ENCODE measurements around the gene CCT6B.
"Not testable (repeated sequence)": the region's sequence is repeated elsewhere in the genome, so short reads cannot be mapped to it uniquely, and the experiment has no call there.

CCT6B gene

GRCh38 chr17:34961093-34961911 lies at the start of gene CCT6B, which contains the start of gene ZNF830:
Gene CCT6B, minus strand, starts transcription at chr17:34961460. Its CDS starts 67 bp downstream, at chr17:34961393.
Gene ZNF830, plus strand, starts transcription at chr17:34961540. Its CDS starts 27 bp downstream, at chr17:34961567.
- DNase-seq (ENCODE audit: low read depth) = peak; percentile 91

- no peak for DNase-seq (ENCODE audit: low read depth)
Measured at GRCh38 chr17:35010093-35010492, 48.8 kb upstream of the CCT6B start.

- DNase-seq (ENCODE audit: low read depth) = no peak
Measured at GRCh38 chr17:35006961-35007360, 45.7 kb upstream of the CCT6B start.

- no peak for DNase-seq (ENCODE audit: low read depth)
Measured at GRCh38 chr17:35006345-35006744, 45.1 kb upstream of the CCT6B start.

- DNase-seq (ENCODE audit: low read depth) = no peak
Measured at GRCh38 chr17:35003778-35004177, 42.5 kb upstream of the CCT6B start.

- peak; percentile 18 for DNase-seq (ENCODE audit: low read depth)
Measured at GRCh38 chr17:35002876-35003551, 41.8 kb upstream of the CCT6B start.

- no peak for DNase-seq (ENCODE audit: low read depth)
Measured at GRCh38 chr17:35001549-35001948, 40.3 kb upstream of the CCT6B start.

GRCh38 chr17:35000965-35001364 lies 39.7 kb upstream of the CCT6B start:
- DNase-seq (ENCODE audit: low read depth) = not testable (repeated sequence)

GRCh38 chr17:34999456-34999855 lies 38.2 kb upstream of the CCT6B start:
- no peak for DNase-seq (ENCODE audit: low read depth)

GRCh38 chr17:34998205-34998604 lies 36.9 kb upstream of the CCT6B start:
- DNase-seq (ENCODE audit: low read depth) = peak; percentile 50

- DNase-seq (ENCODE audit: low read depth) = peak; percentile 85
Measured at GRCh38 chr17:34997355-34997862, 36.1 kb upstream of the CCT6B start.

- DNase-seq (ENCODE audit: low read depth) = no peak
Measured at GRCh38 chr17:34996422-34997285, 35.4 kb upstream of the CCT6B start.

- no peak for DNase-seq (ENCODE audit: low read depth)
Measured at GRCh38 chr17:34993031-34993430, 31.8 kb upstream of the CCT6B start.

GRCh38 chr17:34991606-34992005 lies 30.3 kb upstream of the CCT6B start:
- DNase-seq (ENCODE audit: low read depth) = no peak

- DNase-seq (ENCODE audit: low read depth) = no peak
Measured at GRCh38 chr17:34990921-34991365, 29.7 kb upstream of the CCT6B start.

- no peak for DNase-seq (ENCODE audit: low read depth)
Measured at GRCh38 chr17:34989473-34989872, 28.2 kb upstream of the CCT6B start.

- DNase-seq (ENCODE audit: low read depth) = no peak
Measured at GRCh38 chr17:34988644-34989043, 27.4 kb upstream of the CCT6B start.

GRCh38 chr17:34987232-34987631 lies 26.0 kb upstream of the CCT6B start:
- no peak for DNase-seq (ENCODE audit: low read depth)

- no peak for DNase-seq (ENCODE audit: low read depth)
Measured at GRCh38 chr17:34981538-34982241, 20.4 kb upstream of the CCT6B start.

GRCh38 chr17:34980681-34981537 lies 19.6 kb upstream of the CCT6B start:
- DNase-seq (ENCODE audit: low read depth) = peak; percentile 82

- peak; percentile 90 for DNase-seq (ENCODE audit: low read depth)
Measured at GRCh38 chr17:34980353-34980680, 19.1 kb upstream of the CCT6B start, which contains the start of gene LIG3. Gene LIG3, plus strand, starts transcription at chr17:34980512. Its CDS starts 2,494 bp downstream, at chr17:34983006.
